ENCODE measurements around the gene HDGF.

- TF ChIP-seq CTCF (IDR thresholded peaks at IDR 0.05) (no peak), POLR2AphosphoS5 (IDR thresholded peaks at IDR 0.05; ENCODE audit: low read depth, low read length) (no peak), SIN3A (IDR thresholded peaks at IDR 0.05; ENCODE audit: borderline replicate concordance, insufficient read depth, low read depth, low read length) (no peak)
Measured at GRCh38 chr1:156696755-156697154, 54.7 kb downstream of the HDGF start.
